HepG2 (cell line): Measurements from ENCODE around the gene PCGF2. TPM values are rescaled to one million over a fixed set of nuclear protein-coding genes. Genes with fewer than 3 reads are reported as not detected.

Source experiments
- AHDC1 ChIP-seq: sonication (generic); formaldehyde crosslinking; IDR thresholded peaks from 2 replicates; pipeline ENCODE4 v1.5.1; 2020; ENCODE audit warnings: mild to moderate bottlenecking, missing genetic modification reagents, borderline replicate concordance
- ATF3 ChIP-seq: sonication (generic); formaldehyde crosslinking; IDR thresholded peaks from 2 replicates; pipeline ENCODE4 v1.4.0; 2020; ENCODE audit warnings: missing genetic modification reagents
- KDM3A ChIP-seq: IDR thresholded peaks from 2 replicates; pipeline ENCODE4 v1.6.1; 2018; ENCODE audit warnings: low read depth, missing compliant biosample characterization
- NRL ChIP-seq: sonication (generic); formaldehyde crosslinking; IDR thresholded peaks from 2 replicates; pipeline ENCODE4 v1.5.0; 2020; ENCODE audit warnings: missing genetic modification reagents, mild to moderate bottlenecking, moderate library complexity, borderline replicate concordance
- PHF20 ChIP-seq: sonication (generic); formaldehyde crosslinking; IDR thresholded peaks from 2 replicates; pipeline ENCODE4 v1.5.0; 2020; ENCODE audit warnings: mild to moderate bottlenecking, missing genetic modification reagents
- RBM22 ChIP-seq: fragments of 200-400 bp; formaldehyde crosslinking; optimal IDR thresholded peaks from 2 replicates; pipeline ENCODE3; 2017; ENCODE audit warnings: mild to moderate bottlenecking, low read length, moderate library complexity
- RNF219 ChIP-seq: sonication (generic); formaldehyde crosslinking; IDR thresholded peaks from 2 replicates; pipeline ENCODE4 v1.5.0; 2020; ENCODE audit warnings: mild to moderate bottlenecking, missing genetic modification reagents
- SRY ChIP-seq: sonication (generic); formaldehyde crosslinking; IDR thresholded peaks from 2 replicates; pipeline ENCODE4 v1.8.0; 2022; ENCODE audit warnings: mild to moderate bottlenecking, missing genetic modification reagents
- TCF7 ChIP-seq: sonication (generic); IDR thresholded peaks from 2 replicates; pipeline ENCODE4 v1.6.1; 2016; ENCODE audit warnings: antibody characterized with exemption, low read depth
- ZNF556 ChIP-seq: sonication (generic); formaldehyde crosslinking; IDR thresholded peaks from 2 replicates; pipeline ENCODE4 v1.4.0; 2020; ENCODE audit warnings: mild to moderate bottlenecking, missing genetic modification reagents, borderline replicate concordance
- ZNF605 ChIP-seq: sonication (generic); formaldehyde crosslinking; IDR thresholded peaks from 2 replicates; pipeline ENCODE4 v1.8.0; 2022; ENCODE audit warnings: mild to moderate bottlenecking, missing genetic modification reagents
- ZNF646 ChIP-seq: sonication (generic); formaldehyde crosslinking; IDR thresholded peaks from 2 replicates; pipeline ENCODE4 v1.9.0; 2021; ENCODE audit warnings: mild to moderate bottlenecking, missing genetic modification reagents
- ZNF772 ChIP-seq: sonication (generic); formaldehyde crosslinking; IDR thresholded peaks from 2 replicates; pipeline ENCODE4 v1.5.0; 2020; ENCODE audit warnings: mild to moderate bottlenecking, missing genetic modification reagents
- polyA plus RNA-seq, 8 experiments: library from polyadenylated mRNA; depleted of rRNA in 3 of 8; stranded (reverse) in 7 of 8; unstranded in 1 of 8; fragments of >200 nt; fragmentation: Illumina TruSeq in 4 of 8; extraction: Trizol in 4 of 8; gene quantifications; 2 replicates each; pipeline versions ENCODE4 v1.2.1 to v1.2.3, GENCODE V29; 2011 to 2016; ENCODE audit warnings: low read depth in 4 of 8, missing spikeins in 1 of 8, mixed read lengths in 1 of 8; ENCODE audit not compliant: insufficient read depth in 1 of 8
- total RNA-seq, 5 experiments: library from RNA; depleted of rRNA; stranded (reverse); fragments of >200 nt; fragmentation: Illumina TruSeq; extraction: Trizol; gene quantifications; 2 replicates each; pipeline ENCODE4 v1.2.3, GENCODE V29; 2016; ENCODE audit warnings: low read depth in 1 of 5

The PCGF2 gene
- total and polyA plus RNA-seq, 2 of the 13 experiments (the other 11 are each of a cell fraction or from before 2014, with no cell fraction given) = 11.6 to 29.4 TPM

GRCh38 chr17:38733982-38734973 is 13.9 kb downstream of the PCGF2 start (continued):
- TF ChIP-seq RBM22 (peak; percentile 87), ZNF605 (CRISPR knock-in tag) (no peak), AHDC1 (no peak), ATF3 (no peak), KDM3A (CRISPR knock-in tag) (no peak), ZNF556 (CRISPR knock-in tag) (no peak), ZNF772 (peak; percentile 67; the same call in 1 of the 2 replicates), PHF20 (CRISPR knock-in tag) (no peak), RNF219 (CRISPR knock-in tag) (no peak), NRL (no peak), ZNF646 (CRISPR knock-in tag) (no peak), TCF7 (no peak), SRY (no peak)
